Endodermal cell (in vitro differentiated cells): ENCODE measurements around the gene CTAGE8. TPM values are rescaled to one million over a fixed set of nuclear protein-coding genes. Genes with fewer than 3 reads are reported as not detected.
"Not testable (repeated sequence)": the region's sequence is repeated elsewhere in the genome, so short reads cannot be mapped to it uniquely, and the experiment has no call there.

Source experiments
- DNase-seq: peaks from one replicate; pipeline ENCODE4 v3.0.0-alpha.2; 2017
- H3K27ac ChIP-seq: 2 replicates; pipeline ENCODE4 v1.5.1; 2013; ENCODE audit warnings: mild to moderate bottlenecking, low read depth, low read length, moderate library complexity
- H3K27me3 ChIP-seq: 2 replicates; pipeline ENCODE4 v1.6.1; 2013; ENCODE audit warnings: mild to moderate bottlenecking, low read length, moderate library complexity; ENCODE audit not compliant: insufficient read depth, control insufficient read depth, poor library complexity, severe bottlenecking
- H3K36me3 ChIP-seq: 2 replicates; pipeline ENCODE4 v1.7.0; 2013; ENCODE audit warnings: mild to moderate bottlenecking, low read length, moderate library complexity; ENCODE audit not compliant: control insufficient read depth, insufficient read depth
- H3K4me1 ChIP-seq: one replicate; pipeline ENCODE4 v1.7.0; 2013; ENCODE audit warnings: low read length; ENCODE audit not compliant: control insufficient read depth, insufficient read depth
- H3K4me3 ChIP-seq: 2 replicates; pipeline ENCODE4 v1.5.1; 2013; ENCODE audit warnings: mild to moderate bottlenecking, low read length, moderate library complexity
- H3K9ac ChIP-seq: 2 replicates; pipeline ENCODE4 v1.6.1; 2013; ENCODE audit warnings: mild to moderate bottlenecking, low read length, moderate library complexity; ENCODE audit not compliant: poor library complexity, severe bottlenecking; ENCODE audit errors: extremely low read depth
- H3K9me3 ChIP-seq: 2 replicates; pipeline ENCODE4 v1.6.1; 2013; ENCODE audit warnings: mild to moderate bottlenecking, low read length, moderate library complexity; ENCODE audit not compliant: control insufficient read depth
- H3K27ac Mint-ChIP-seq: 2 replicates; pipeline ENCODE4 v1.8.0; 2020; ENCODE audit warnings: mixed read lengths
- H3K27me3 Mint-ChIP-seq: 2 replicates; pipeline ENCODE4 v1.8.0; 2021; ENCODE audit warnings: mild to moderate bottlenecking, mixed read lengths; ENCODE audit not compliant: insufficient read depth
- H3K36me3 Mint-ChIP-seq: 2 replicates; pipeline ENCODE4 v1.8.0; 2020; ENCODE audit warnings: low read depth, mixed read lengths
- H3K4me1 Mint-ChIP-seq: 2 replicates; pipeline ENCODE4 v1.8.0; 2020; ENCODE audit warnings: mixed read lengths
- H3K4me3 Mint-ChIP-seq: 2 replicates; pipeline ENCODE4 v1.8.0; 2020; ENCODE audit warnings: mild to moderate bottlenecking, moderate library complexity, mixed read lengths
- H3K9me3 Mint-ChIP-seq: 2 replicates; pipeline ENCODE4 v1.8.0; 2020; ENCODE audit warnings: mild to moderate bottlenecking, mixed read lengths
- CTCF ChIP-seq: fragments of 200-600 bp; sonication (generic); conservative IDR thresholded peaks from 2 replicates; pipeline ENCODE4 v1.5.0; 2021; ENCODE audit warnings: antibody characterized with exemption, mild to moderate bottlenecking
- WGBS, 2 experiments: methylation state at CpG; one replicate each; pipeline versions ENCODE4 v1.1.5 to v1.1.7; 2013; ENCODE audit warnings: missing lambda C conversion rate in 2 of 2, mixed read lengths in 1 of 2; ENCODE audit not compliant: insufficient coverage in 1 of 2, insufficient read length in 1 of 2; 5-methylcytosine and 5-hydroxymethylcytosine counted together
- total RNA-seq, 2 donors: library from RNA; stranded (reverse); fragmentation: NEBNext Ultra II Directional in 1 of 2; extraction: Animal tissue kit (Norgen Biotek cat#: 25700) in 1 of 2; gene quantifications; 2 replicates in 1 of 2; 3 replicates in 1 of 2; pipeline ENCODE4 v1.2.1, GENCODE V29; 2021

Gene CTAGE8
- total RNA-seq, 2 donors from 2014 or later, result 8.4 TPM; not detected in 1

GRCh38 chr7:144256112-144256511 lies 13.0 kb downstream of the CTAGE8 start:
- H3K36me3 Mint-ChIP-seq, result no peaks in the 10 kb centered on the region
- peak; percentile 68 for DNase-seq
- peaks cover 13% of the 10 kb centered on the region for H3K4me1 Mint-ChIP-seq
- peak overlapping the region; percentile 76 for H3K27ac Mint-ChIP-seq
- WGBS, 2 experiments, result 85 to 100% methylated on average over 1 to 3 of the region's 3 CpGs
- no peak for TF ChIP-seq CTCF
- no peaks in the 10 kb centered on the region for H3K27me3 Mint-ChIP-seq
- Histone ChIP-seq H3K36me3 (no peaks in the 10 kb centered on the region), H3K27ac (no peak overlapping the region), H3K27me3 (no peaks in the 10 kb centered on the region), H3K9ac (no peak overlapping the region), H3K4me3 (no peak overlapping the region), H3K9me3 (no peaks in the 10 kb centered on the region), H3K4me1 (no peaks in the 10 kb centered on the region)
- H3K4me3 Mint-ChIP-seq, result no peak overlapping the region
- no peaks in the 10 kb centered on the region for H3K9me3 Mint-ChIP-seq

GRCh38 chr7:144255471-144255897 lies 13.6 kb downstream of the CTAGE8 start:
- no peak overlapping the region for H3K27ac ChIP-seq
- no peaks in the 10 kb centered on the region for H3K27me3 ChIP-seq
- H3K9ac ChIP-seq, result no peak overlapping the region
- no peak for TF ChIP-seq CTCF
- H3K9me3 Mint-ChIP-seq, result no peaks in the 10 kb centered on the region
- H3K36me3 Mint-ChIP-seq, result no peaks in the 10 kb centered on the region
- H3K4me1 ChIP-seq, result no peaks in the 10 kb centered on the region
- peak; percentile 61 for DNase-seq
- 78 to 88% methylated on average over 4 to 5 of the region's 5 CpGs for WGBS, 2 experiments
- no peak overlapping the region for H3K4me3 ChIP-seq
- no peaks in the 10 kb centered on the region for H3K36me3 ChIP-seq
- peaks cover 13% of the 10 kb centered on the region for H3K4me1 Mint-ChIP-seq
- peak overlapping the region; percentile 19 for H3K27ac Mint-ChIP-seq
- no peaks in the 10 kb centered on the region for H3K9me3 ChIP-seq
- H3K4me3 Mint-ChIP-seq, result no peak overlapping the region
- H3K27me3 Mint-ChIP-seq, result no peaks in the 10 kb centered on the region

GRCh38 chr7:144252307-144252706 lies 16.8 kb downstream of the CTAGE8 start:
- H3K27ac ChIP-seq, H3K36me3 Mint-ChIP-seq, H3K27me3 ChIP-seq, H3K36me3 ChIP-seq, H3K27me3 Mint-ChIP-seq, DNase-seq, H3K27ac Mint-ChIP-seq, H3K4me3 ChIP-seq, H3K4me3 Mint-ChIP-seq, H3K9me3 ChIP-seq, H3K4me1 ChIP-seq, H3K9me3 Mint-ChIP-seq, H3K9ac ChIP-seq: not testable (repeated sequence)
- H3K4me1 Mint-ChIP-seq, result peaks cover 13% of the 10 kb centered on the region
- no CpG with 5 or more reads among the region's 4 CpGs for WGBS, 2 experiments

GRCh38 chr7:144247674-144248330 lies 21.3 kb downstream of the CTAGE8 start:
- H3K9me3 Mint-ChIP-seq, H3K4me1 ChIP-seq, H3K9me3 ChIP-seq, H3K27ac Mint-ChIP-seq, H3K27ac ChIP-seq, H3K4me3 ChIP-seq, H3K9ac ChIP-seq, H3K4me1 Mint-ChIP-seq, DNase-seq, H3K36me3 Mint-ChIP-seq, H3K36me3 ChIP-seq, H3K4me3 Mint-ChIP-seq, H3K27me3 Mint-ChIP-seq, H3K27me3 ChIP-seq: not testable (repeated sequence)
- WGBS, 2 experiments, result no CpG with 5 or more reads among the region's 1 CpG

GRCh38 chr7:144246967-144247366 lies 22.1 kb downstream of the CTAGE8 start:
- not testable (repeated sequence) for H3K36me3 ChIP-seq, H3K27ac Mint-ChIP-seq, H3K4me1 ChIP-seq, H3K27ac ChIP-seq, H3K4me1 Mint-ChIP-seq, DNase-seq, H3K27me3 ChIP-seq, H3K4me3 Mint-ChIP-seq, H3K27me3 Mint-ChIP-seq, H3K9ac ChIP-seq, H3K9me3 Mint-ChIP-seq, H3K36me3 Mint-ChIP-seq, H3K9me3 ChIP-seq, H3K4me3 ChIP-seq
- no CpG with 5 or more reads among the region's 5 CpGs for WGBS, 2 experiments

- H3K36me3 Mint-ChIP-seq, H3K9ac ChIP-seq, H3K27me3 Mint-ChIP-seq, H3K27ac ChIP-seq, H3K27ac Mint-ChIP-seq, H3K4me1 Mint-ChIP-seq, H3K36me3 ChIP-seq, DNase-seq, H3K4me3 Mint-ChIP-seq, H3K9me3 Mint-ChIP-seq, H3K9me3 ChIP-seq, H3K4me3 ChIP-seq, H3K27me3 ChIP-seq, H3K4me1 ChIP-seq: not testable (repeated sequence)
- no CpG with 5 or more reads among the region's 2 CpGs for WGBS, 2 experiments
Observed at GRCh38 chr7:144245372-144245771, 23.7 kb downstream of the CTAGE8 start.
